Brain microvascular endothelial cell (primary cell): ENCODE results near the gene SBK3.

Source experiments
- DNase-seq: peaks from one replicate; pipeline ENCODE4 v3.0.0-alpha.2; 2020
- H3K27ac ChIP-seq: fragments of 250-450 bp; sonication (Bioruptor Pico); 2 replicates; pipeline ENCODE4 v1.5.1; 2020; ENCODE audit warnings: mild to moderate bottlenecking, moderate library complexity
- H3K27me3 ChIP-seq: fragments of 250-450 bp; sonication (Bioruptor Pico); replicated peaks from 2 replicates; pipeline ENCODE4 v1.5.1; 2020; ENCODE audit warnings: mild to moderate bottlenecking
- H3K36me3 ChIP-seq: fragments of 250-450 bp; sonication (Bioruptor Pico); replicated peaks from 2 replicates; pipeline ENCODE4 v1.5.1; 2020; ENCODE audit warnings: mild to moderate bottlenecking
- H3K4me3 ChIP-seq: 2 replicates; pipeline ENCODE4 v1.5.1; 2011; ENCODE audit warnings: low read depth, mild to moderate bottlenecking, control low read depth, low read length, moderate library complexity
- CTCF ChIP-seq: IDR thresholded peaks from 2 replicates; pipeline ENCODE4 v1.5.1; 2011; ENCODE audit warnings: low read depth, mild to moderate bottlenecking, moderate library complexity, low read length, control low read depth, inconsistent platforms; ENCODE audit errors: missing control alignments
- in situ Hi-C: cut with HindIII; loops from 2 replicates; pipeline ENCODE4 v1.10.0; 2017; ENCODE audit warnings: low sequenced_read_pairs, low pct_ligation_motif_present

SBK3 gene, protein sequence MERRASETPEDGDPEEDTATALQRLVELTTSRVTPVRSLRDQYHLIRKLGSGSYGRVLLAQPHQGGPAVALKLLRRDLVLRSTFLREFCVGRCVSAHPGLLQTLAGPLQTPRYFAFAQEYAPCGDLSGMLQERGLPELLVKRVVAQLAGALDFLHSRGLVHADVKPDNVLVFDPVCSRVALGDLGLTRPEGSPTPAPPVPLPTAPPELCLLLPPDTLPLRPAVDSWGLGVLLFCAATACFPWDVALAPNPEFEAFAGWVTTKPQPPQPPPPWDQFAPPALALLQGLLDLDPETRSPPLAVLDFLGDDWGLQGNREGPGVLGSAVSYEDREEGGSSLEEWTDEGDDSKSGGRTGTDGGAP

DNA sequence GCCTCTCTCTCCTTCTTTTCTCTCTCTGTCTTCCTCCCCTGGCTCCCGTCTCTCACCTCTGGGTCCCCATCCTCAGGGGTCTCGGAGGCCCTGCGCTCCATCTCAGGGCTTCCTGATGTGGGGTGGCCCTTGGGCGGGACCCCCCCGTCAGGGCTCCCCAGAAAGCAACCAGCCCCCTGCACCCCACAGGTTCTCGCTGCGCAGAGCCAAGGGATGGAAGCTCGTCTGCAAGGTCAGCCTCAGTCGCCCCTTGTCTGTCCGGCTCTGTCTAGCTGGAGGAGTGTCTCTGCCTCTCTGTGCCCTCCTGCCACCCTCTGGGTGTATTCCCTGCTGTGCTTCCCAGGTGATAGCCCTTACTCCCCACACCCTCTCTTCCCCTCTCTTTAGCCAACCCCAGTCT, at the start of gene SBK3:
Gene SBK3, minus strand, starts transcription at position 101 of the 400 bp plus-strand sequence. Its CDS starts 0 bp downstream, at position 101.
- no peak within 1 kb of the TSS for H3K27ac ChIP-seq
- TF ChIP-seq CTCF: no peak
- no peak within 1 kb of the TSS for H3K4me3 ChIP-seq
- H3K36me3 ChIP-seq: no peaks in the 10 kb centered on the region
- in situ Hi-C loops: no loop called here
- DNase-seq: no peak
- no peaks in the 10 kb centered on the region for H3K27me3 ChIP-seq

GRCh38 chr19:55593096-55593772, 47.9 kb upstream of the SBK3 start:
- Histone ChIP-seq H3K27ac (no peak overlapping the region), H3K4me3 (no peak overlapping the region), H3K27me3 (no peaks in the 10 kb centered on the region), H3K36me3 (peaks cover 32% of the 10 kb centered on the region)
- no peak for DNase-seq
- in situ Hi-C loops: no loop called here
- no peak for TF ChIP-seq CTCF

DNA sequence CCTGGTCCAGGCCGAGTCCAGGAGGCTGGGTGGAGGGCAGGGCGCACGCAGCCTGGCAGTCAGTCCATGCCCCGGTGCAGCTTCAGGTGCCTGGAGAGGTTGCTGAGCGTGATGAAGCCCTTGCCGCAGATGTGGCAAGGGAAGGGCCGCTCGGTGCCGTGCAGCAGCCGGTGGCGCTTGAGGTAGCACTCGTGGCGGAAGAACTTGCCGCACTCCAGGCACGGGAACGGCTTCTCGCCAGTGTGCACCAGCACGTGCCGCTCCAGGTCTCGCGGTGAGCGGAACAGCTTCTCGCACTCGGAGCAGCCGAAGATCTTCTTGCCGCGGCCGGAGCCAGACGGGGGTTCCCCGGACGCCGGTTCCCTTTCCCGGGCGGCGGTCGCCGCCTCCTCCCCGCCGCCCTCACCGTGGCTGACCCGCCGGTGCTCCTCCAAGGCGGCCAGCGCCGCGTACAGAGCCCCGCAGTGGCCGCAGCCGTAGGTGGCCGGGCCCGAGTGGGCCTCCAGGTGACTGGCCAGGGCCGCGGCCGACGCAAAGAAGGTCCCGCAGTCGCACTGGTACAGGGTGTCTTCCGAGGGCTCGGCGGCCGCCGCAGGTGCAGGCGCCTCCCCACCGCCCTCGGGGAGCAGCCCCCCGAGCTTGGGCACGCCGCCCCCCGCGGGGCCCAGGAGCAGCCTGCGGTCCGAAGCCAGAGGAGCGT, 47.2 kb upstream of the SBK3 start:
- Histone ChIP-seq H3K27ac (no peak overlapping the region), H3K36me3 (peaks cover 32% of the 10 kb centered on the region), H3K27me3 (no peaks in the 10 kb centered on the region), H3K4me3 (no peak overlapping the region)
- no peak for TF ChIP-seq CTCF
- in situ Hi-C loops: no loop called here
- no peak for DNase-seq

DNA sequence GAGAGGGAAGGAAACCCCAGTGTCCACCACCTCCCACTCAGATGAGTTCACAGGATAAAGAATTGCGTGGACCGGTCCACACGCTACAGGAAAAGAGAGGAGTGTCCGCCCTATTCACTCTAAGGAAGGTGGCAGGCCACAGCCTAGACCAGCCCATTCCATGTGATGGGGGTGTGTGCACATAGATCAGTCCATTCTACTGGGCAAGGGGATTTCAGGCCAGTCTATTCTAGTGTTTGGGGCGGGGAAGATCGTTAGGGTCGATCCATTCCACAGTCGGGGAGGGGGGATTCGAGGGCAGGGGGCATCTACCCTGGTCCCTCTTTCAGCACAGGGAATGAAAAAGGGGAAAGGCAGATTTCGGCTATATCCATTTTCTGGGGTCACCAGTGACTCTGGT, 46.2 kb upstream of the SBK3 start:
- TF ChIP-seq CTCF: no peak
- DNase-seq: no peak
- Histone ChIP-seq H3K27ac (no peak overlapping the region), H3K4me3 (no peak overlapping the region), H3K36me3 (peaks cover 28% of the 10 kb centered on the region), H3K27me3 (no peaks in the 10 kb centered on the region)
- in situ Hi-C loops: no loop called here

- no peak for DNase-seq
- H3K36me3 ChIP-seq: peaks cover 19% of the 10 kb centered on the region
- in situ Hi-C loops: no loop called here
- no peaks in the 10 kb centered on the region for H3K27me3 ChIP-seq
- no peak overlapping the region for H3K4me3 ChIP-seq
- TF ChIP-seq CTCF: no peak
- H3K27ac ChIP-seq: no peak overlapping the region
Measured at GRCh38 chr19:55590617-55591016, 45.3 kb upstream of the SBK3 start.
